H1 (cell line): ENCODE measurements around the gene TPH2.

Experiments
- EP300 ChIP-seq, 2 experiments: IDR thresholded peaks; 1 replicate in 1 of 2; 2 replicates in 1 of 2; pipeline ENCODE4 v1.6.1; 2011 to 2012; ENCODE audit warnings: low read depth in 2 of 2, low read length in 2 of 2, mild to moderate bottlenecking in 2 of 2, borderline replicate concordance in 1 of 2, inconsistent platforms in 1 of 2, moderate library complexity in 1 of 2
- EZH2 ChIP-seq: fragments of 200-600 bp; sonication (generic); IDR thresholded peaks from 2 replicates; pipeline ENCODE4 v1.7.1; 2012; ENCODE audit warnings: low read depth, mild to moderate bottlenecking, moderate library complexity, low read length, inconsistent platforms; ENCODE audit not compliant: severe bottlenecking
- POLR2A ChIP-seq, 2 experiments: IDR thresholded peaks; 1 replicate in 1 of 2; 2 replicates in 1 of 2; pipeline ENCODE4 v1.6.1; 2011; ENCODE audit warnings: low read depth in 2 of 2, low read length in 2 of 2, mild to moderate bottlenecking in 2 of 2; ENCODE audit errors: control extremely low read depth in 1 of 2
- POLR2AphosphoS5 ChIP-seq: IDR thresholded peaks from 2 replicates; pipeline ENCODE4 v1.6.1; 2011; ENCODE audit warnings: low read depth, low read length
- RAD21 ChIP-seq, 2 experiments: IDR thresholded peaks in 1 of 2; conservative IDR thresholded peaks in 1 of 2; 2 replicates each; pipeline ENCODE4 v1.6.1; 2011; ENCODE audit warnings: low read depth in 2 of 2, low read length in 2 of 2, improper control_type of control experiment in 1 of 2, inconsistent platforms in 1 of 2, mild to moderate bottlenecking in 1 of 2, moderate library complexity in 1 of 2
- TAF1 ChIP-seq: IDR thresholded peaks from 2 replicates; pipeline ENCODE4 v1.6.1; 2011; ENCODE audit warnings: mild to moderate bottlenecking, low read depth, low read length
- TF ChIP-seq, protein P1 (sequence below): IDR thresholded peaks from 2 replicates; pipeline ENCODE4 v1.6.1; 2011; ENCODE audit warnings: low read depth, mild to moderate bottlenecking, low read length; ENCODE audit not compliant: insufficient read depth
- TF ChIP-seq, protein P2 (sequence below), 3 experiments: IDR thresholded peaks; 1 replicate in 2 of 3; 2 replicates in 1 of 3; pipeline versions ENCODE4 v1.5.1 to v1.6.1; 2011; ENCODE audit warnings: low read length in 3 of 3, mild to moderate bottlenecking in 3 of 3, inconsistent platforms in 2 of 3, low read depth in 1 of 3, moderate library complexity in 1 of 3; ENCODE audit not compliant: insufficient read depth in 1 of 3; ENCODE audit errors: control extremely low read depth in 1 of 3

DNA sequence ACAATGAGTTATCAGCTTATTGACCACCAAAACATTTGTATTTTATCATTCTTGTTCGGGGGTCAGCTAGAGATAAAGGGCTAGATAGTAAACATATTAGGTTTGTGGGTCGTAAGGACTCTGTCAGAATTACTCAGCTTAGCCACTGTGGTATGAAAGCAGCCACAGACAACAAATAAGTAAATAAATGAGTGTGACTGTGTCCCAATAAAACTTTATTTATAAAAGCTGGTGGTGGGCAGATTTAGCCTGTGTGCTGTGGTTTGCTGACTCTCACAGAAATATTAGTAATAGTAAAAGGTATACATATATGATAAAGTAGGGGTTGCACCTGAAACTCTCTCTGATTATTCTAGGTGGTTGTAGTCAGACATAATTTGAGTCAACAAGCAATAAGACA, 56.1 kb downstream of the TPH2 start:
- TF ChIP-seq RAD21 (IDR thresholded peaks at IDR 0.05 in 1 of 2, conservative IDR thresholded peaks at IDR 0.05 in 1 of 2; ENCODE audit: low read depth in 2 of 2, low read length in 2 of 2) (no peak), TAF1 (no peak), POLR2AphosphoS5 (no peak), EP300 (IDR thresholded peaks at IDR 0.05; ENCODE audit: borderline replicate concordance in 1 of 2, low read depth in 2 of 2, low read length in 2 of 2) (no peak), EZH2 (no peak), POLR2A (IDR thresholded peaks at IDR 0.05; ENCODE audit: control extremely low read depth in 1 of 2, low read depth in 2 of 2, low read length in 2 of 2) (no peak)
- TF ChIP-seq, protein P1, sequence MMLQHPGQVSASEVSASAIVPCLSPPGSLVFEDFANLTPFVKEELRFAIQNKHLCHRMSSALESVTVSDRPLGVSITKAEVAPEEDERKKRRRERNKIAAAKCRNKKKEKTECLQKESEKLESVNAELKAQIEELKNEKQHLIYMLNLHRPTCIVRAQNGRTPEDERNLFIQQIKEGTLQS = no peak
- TF ChIP-seq, protein P2, sequence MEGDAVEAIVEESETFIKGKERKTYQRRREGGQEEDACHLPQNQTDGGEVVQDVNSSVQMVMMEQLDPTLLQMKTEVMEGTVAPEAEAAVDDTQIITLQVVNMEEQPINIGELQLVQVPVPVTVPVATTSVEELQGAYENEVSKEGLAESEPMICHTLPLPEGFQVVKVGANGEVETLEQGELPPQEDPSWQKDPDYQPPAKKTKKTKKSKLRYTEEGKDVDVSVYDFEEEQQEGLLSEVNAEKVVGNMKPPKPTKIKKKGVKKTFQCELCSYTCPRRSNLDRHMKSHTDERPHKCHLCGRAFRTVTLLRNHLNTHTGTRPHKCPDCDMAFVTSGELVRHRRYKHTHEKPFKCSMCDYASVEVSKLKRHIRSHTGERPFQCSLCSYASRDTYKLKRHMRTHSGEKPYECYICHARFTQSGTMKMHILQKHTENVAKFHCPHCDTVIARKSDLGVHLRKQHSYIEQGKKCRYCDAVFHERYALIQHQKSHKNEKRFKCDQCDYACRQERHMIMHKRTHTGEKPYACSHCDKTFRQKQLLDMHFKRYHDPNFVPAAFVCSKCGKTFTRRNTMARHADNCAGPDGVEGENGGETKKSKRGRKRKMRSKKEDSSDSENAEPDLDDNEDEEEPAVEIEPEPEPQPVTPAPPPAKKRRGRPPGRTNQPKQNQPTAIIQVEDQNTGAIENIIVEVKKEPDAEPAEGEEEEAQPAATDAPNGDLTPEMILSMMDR (IDR thresholded peaks at IDR 0.05; ENCODE audit: control extremely low read depth in 1 of 3, insufficient read depth in 1 of 3, low read depth in 1 of 3, low read length in 3 of 3) = no peak
